ENCODE data around the gene SNN. TPM values are rescaled to one million over a fixed set of nuclear protein-coding genes. Genes with fewer than 3 reads are reported as not detected.

SNN gene
- total RNA-seq, 1 donor from 2014 or later = 38.3 TPM

DNA sequence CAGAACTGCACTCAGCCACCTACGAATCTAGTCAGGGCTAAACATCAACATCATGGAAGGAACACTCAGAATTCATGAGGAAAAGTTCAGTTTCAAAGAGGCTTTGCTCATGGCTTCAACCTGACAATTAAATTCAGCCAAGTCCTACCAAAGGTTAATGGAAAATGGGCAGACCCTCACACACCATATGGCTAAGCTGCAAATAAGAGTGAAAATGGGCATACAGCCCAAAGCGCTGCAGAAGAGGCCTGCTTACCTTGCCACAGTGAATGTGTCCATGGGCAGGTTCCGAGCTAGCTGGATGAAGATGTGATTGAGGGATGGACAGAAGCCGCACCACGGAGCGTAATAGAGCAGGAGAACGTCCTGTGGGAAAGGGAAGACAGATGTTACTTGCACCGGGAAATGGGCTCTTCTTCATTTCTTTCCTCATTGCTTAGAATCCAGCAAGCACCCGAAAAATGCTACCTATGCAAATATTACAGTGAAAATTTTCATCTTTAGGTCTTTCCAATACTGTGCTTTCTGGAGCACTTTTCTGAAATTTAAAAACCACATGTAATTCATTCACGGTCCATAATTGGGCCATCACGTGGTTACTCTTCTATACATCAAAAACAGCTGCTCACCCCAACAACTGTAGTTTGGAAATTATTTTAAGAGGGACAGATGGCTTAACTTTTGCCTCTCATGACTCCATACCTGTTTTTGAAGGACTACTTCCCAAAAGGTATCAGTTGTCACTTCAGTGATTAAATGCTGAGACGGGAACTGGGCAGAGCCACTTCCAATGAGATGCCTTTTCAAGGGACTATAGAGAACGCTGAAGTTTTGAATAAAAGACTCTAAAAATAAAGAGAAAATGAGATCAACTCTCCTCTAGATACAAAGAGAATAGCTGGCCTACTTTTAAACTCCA is 19.6 kb downstream of the SNN start:
- Mint-ChIP-seq H3K9me3 (no peaks in the 10 kb centered on the region), H3K4me1 (peaks cover 2% of the 10 kb centered on the region), H3K27ac (no peak overlapping the region), H3K4me3 (no peak overlapping the region), H3K27me3 (ENCODE audit: low read depth) (no peaks in the 10 kb centered on the region), H3K36me3 (peaks cover 48% of the 10 kb centered on the region)
- DNase-seq (ENCODE audit: low spot score in 2 of 2, unreplicated experiment in 2 of 2) = no peak
- TF ChIP-seq, protein P1, sequence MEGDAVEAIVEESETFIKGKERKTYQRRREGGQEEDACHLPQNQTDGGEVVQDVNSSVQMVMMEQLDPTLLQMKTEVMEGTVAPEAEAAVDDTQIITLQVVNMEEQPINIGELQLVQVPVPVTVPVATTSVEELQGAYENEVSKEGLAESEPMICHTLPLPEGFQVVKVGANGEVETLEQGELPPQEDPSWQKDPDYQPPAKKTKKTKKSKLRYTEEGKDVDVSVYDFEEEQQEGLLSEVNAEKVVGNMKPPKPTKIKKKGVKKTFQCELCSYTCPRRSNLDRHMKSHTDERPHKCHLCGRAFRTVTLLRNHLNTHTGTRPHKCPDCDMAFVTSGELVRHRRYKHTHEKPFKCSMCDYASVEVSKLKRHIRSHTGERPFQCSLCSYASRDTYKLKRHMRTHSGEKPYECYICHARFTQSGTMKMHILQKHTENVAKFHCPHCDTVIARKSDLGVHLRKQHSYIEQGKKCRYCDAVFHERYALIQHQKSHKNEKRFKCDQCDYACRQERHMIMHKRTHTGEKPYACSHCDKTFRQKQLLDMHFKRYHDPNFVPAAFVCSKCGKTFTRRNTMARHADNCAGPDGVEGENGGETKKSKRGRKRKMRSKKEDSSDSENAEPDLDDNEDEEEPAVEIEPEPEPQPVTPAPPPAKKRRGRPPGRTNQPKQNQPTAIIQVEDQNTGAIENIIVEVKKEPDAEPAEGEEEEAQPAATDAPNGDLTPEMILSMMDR (IDR thresholded peaks at IDR 0.05; ENCODE audit: unreplicated experiment) = no peak

DNA sequence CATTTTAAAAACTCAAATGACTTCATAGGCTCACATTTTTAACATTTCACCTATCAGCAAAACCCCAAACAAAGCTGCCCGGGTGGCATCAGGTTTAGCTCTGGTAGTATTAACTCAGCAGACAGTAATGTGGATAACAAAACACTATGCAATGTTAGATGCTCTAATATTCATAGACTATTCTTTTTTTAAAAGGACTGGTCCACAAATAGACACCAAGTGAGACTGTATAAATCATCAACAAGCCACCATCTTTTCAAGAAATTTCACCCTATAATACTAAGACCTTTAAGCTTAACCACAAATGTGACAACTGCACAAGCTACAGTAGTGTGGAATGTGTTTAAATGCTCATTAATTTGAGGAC is 20.2 kb downstream of the SNN start:
- TF ChIP-seq, protein P1 (IDR thresholded peaks at IDR 0.05; ENCODE audit: unreplicated experiment) = no peak

DNA sequence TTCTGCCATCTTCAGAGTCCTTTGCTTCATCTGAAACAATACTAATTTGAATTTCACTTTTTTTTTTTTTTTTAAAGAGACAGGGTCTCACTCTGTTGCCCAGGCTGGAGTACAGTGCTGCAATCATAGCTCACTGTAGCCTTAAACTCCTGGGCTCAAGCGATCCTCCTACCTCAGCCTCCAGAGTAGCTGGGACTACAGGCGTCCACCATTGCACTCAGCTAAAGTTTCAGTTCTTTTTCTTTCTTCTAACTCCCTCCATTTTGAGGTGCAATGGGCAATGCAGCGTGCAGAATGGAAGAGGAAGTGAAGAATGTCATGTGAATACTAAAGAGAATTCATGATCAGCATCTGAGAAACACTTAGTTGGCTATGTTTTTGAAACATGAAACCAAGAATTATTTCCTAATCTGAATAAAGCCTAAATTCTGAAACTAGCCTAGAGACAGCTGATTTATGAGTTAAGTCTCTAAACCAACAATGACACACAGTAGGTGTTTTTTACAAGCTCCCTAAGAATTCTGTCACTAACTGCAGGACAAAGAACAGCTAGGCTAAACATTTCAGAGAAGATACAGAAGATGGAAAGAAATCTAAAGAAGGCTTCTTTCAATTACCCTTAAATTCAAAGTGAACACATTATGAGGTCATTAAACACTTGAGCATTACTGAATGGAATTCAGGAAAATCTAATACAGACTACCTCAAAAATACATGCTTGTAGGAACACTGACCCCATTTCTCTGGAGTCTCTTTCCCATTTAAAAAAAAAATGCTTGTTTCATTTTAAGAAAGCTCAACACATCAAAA is 21.0 kb downstream of the SNN start:
- TF ChIP-seq, protein P1 (IDR thresholded peaks at IDR 0.05; ENCODE audit: unreplicated experiment) = no peak
- H3K36me3 Mint-ChIP-seq = peaks cover 39% of the 10 kb centered on the region
- H3K4me3 Mint-ChIP-seq = no peak overlapping the region
- no peaks in the 10 kb centered on the region for H3K27me3 Mint-ChIP-seq (ENCODE audit: low read depth)
- no peaks in the 10 kb centered on the region for H3K9me3 Mint-ChIP-seq
- no peak for DNase-seq (ENCODE audit: low spot score in 2 of 2, unreplicated experiment in 2 of 2)
- H3K27ac Mint-ChIP-seq = no peak overlapping the region
- peaks cover 2% of the 10 kb centered on the region for H3K4me1 Mint-ChIP-seq

More for the DNA sequence above, 20.2 kb downstream of the SNN start:
- H3K4me3 Mint-ChIP-seq = no peak overlapping the region
- H3K27ac Mint-ChIP-seq = no peak overlapping the region
- H3K4me1 Mint-ChIP-seq = peaks cover 2% of the 10 kb centered on the region
- no peaks in the 10 kb centered on the region for H3K9me3 Mint-ChIP-seq
- peaks cover 43% of the 10 kb centered on the region for H3K36me3 Mint-ChIP-seq
- H3K27me3 Mint-ChIP-seq (ENCODE audit: low read depth) = no peaks in the 10 kb centered on the region
- DNase-seq (ENCODE audit: low spot score in 2 of 2, unreplicated experiment in 2 of 2) = no peak

DNA sequence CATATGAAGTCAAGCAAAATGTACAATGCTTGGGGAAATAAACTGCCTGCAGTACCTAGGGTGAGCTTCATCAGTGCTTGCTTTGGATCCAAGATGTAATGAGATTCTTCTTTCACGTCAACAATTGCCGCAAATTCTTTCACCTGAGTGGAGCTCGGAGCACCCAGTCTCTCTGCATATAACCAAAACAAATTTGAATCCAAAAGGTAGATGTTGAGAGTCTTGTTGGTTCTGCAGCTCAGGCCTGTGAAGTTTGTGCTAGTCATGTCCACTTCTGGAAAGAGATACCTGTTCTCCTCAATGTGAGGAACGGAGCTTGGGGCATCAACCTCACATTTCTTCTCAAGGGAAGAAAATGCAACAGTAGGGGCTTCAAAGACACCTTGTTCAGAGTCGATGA is 23.0 kb downstream of the SNN start:
- TF ChIP-seq, protein P1 (IDR thresholded peaks at IDR 0.05; ENCODE audit: unreplicated experiment) = no peak
- no peaks in the 10 kb centered on the region for H3K9me3 Mint-ChIP-seq
- no peak for DNase-seq (ENCODE audit: low spot score in 2 of 2, unreplicated experiment in 2 of 2)
- no peak overlapping the region for H3K4me3 Mint-ChIP-seq
- no peak overlapping the region for H3K27ac Mint-ChIP-seq
- H3K27me3 Mint-ChIP-seq (ENCODE audit: low read depth) = no peaks in the 10 kb centered on the region
- peaks cover 38% of the 10 kb centered on the region for H3K36me3 Mint-ChIP-seq
- peaks cover 2% of the 10 kb centered on the region for H3K4me1 Mint-ChIP-seq

DNA sequence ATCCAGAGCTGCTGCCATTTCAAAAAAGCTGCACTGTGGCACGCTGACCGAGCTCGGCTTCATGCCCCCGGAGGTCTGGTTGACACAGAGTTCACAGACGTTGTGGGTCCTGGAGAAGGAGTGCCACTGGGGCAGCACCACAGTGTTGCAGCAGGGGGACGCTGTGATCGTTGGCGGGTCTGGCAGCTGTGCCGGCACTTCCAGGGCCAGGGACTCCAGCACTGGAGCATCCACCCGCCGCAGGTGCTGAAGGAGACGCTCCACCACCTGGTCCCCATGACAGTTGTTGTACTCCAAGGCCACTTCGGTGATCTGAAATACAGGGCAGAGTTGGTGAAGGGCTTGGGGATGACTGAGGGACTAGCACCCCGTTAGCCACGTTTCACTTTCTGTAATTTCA is 23.5 kb downstream of the SNN start:
- TF ChIP-seq, protein P1 (IDR thresholded peaks at IDR 0.05; ENCODE audit: unreplicated experiment) = no peak
- Mint-ChIP-seq H3K27ac (no peak overlapping the region), H3K4me1 (peaks cover 2% of the 10 kb centered on the region), H3K27me3 (ENCODE audit: low read depth) (no peaks in the 10 kb centered on the region), H3K4me3 (no peak overlapping the region), H3K36me3 (peaks cover 39% of the 10 kb centered on the region), H3K9me3 (no peaks in the 10 kb centered on the region)
- DNase-seq (ENCODE audit: low spot score in 2 of 2, unreplicated experiment in 2 of 2) = no peak

Data from mesothelial cell of epicardium (in vitro differentiated cells).